ENCODE data around the gene NUTM1.
"Not testable (repeated sequence)": the region's sequence is repeated elsewhere in the genome, so short reads cannot be mapped to it uniquely, and the experiment has no call there.

Gene NUTM1

DNA sequence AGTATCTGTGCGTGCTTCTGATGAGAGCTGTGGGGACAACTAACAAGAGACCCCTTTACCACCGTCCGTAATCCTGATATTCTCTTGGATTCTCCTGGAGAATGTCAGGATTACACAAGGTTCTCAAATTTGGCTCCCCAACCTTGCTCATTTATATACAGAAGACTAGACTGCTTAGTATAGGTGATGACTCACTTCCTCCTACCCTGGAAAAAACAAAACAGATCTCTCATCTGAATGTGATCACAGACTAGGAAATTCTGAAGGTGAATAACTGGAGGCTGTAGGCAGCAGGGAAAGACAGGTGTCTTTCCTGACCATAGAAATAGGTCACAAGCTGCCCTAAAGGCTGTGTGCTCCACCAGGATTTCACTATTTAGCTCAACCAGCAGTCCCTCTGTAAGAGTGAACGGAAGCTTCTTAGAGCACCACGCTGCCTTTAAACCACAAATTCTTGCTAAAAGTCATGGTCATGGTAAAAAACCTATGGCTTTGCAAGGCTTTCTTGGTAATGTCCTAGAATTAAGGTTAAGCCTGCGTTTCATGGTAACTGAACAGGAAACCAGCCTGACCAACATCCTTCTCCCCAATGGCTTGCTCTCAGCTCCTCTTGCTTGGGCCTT, 54.6 kb downstream of the NUTM1 start:
- H3K4me1 ChIP-seq (ENCODE audit: control insufficient read depth, insufficient read depth, low read length); POLR2A ChIA-PET; CTCF ChIA-PET; H3K27ac ChIP-seq (ENCODE audit: extremely low read depth, low read depth, low read length); H3K9me3 ChIP-seq (ENCODE audit: control insufficient read depth, insufficient read depth, low read depth, low read length); H3K4me3 ChIP-seq (ENCODE audit: low read depth, low read length); H3K36me3 ChIP-seq (ENCODE audit: control insufficient read depth in 2 of 2, insufficient read depth in 1 of 2, low read length in 2 of 2): not testable (repeated sequence)

DNA sequence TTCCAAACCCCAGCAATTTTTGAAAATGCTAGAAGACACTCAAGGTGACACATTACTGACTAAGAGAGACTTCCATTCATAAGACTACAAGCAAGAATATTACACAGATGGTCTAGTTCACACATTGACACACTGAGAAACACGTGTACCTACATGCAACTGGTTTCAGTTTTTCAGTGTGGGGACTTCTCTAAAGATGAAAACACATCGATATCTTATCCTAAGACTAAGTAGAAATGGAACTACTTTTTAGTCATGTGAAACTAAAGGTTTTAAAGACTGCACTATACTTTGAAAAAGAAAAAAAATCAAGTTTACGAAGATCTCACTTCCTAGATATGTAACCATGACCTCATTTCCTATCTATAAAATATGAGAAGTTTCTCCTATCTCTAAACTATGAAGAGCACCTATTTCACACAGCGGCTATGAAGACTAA, 60.1 kb downstream of the NUTM1 start:
- H3K36me3 ChIP-seq (ENCODE audit: control insufficient read depth in 2 of 2, insufficient read depth in 1 of 2, low read length in 2 of 2); H3K9me3 ChIP-seq (ENCODE audit: control insufficient read depth, insufficient read depth, low read depth, low read length); H3K4me1 ChIP-seq (ENCODE audit: control insufficient read depth, insufficient read depth, low read length); POLR2A ChIA-PET; H3K4me3 ChIP-seq (ENCODE audit: low read depth, low read length); CTCF ChIA-PET; H3K27ac ChIP-seq (ENCODE audit: extremely low read depth, low read depth, low read length): not testable (repeated sequence)

DNA sequence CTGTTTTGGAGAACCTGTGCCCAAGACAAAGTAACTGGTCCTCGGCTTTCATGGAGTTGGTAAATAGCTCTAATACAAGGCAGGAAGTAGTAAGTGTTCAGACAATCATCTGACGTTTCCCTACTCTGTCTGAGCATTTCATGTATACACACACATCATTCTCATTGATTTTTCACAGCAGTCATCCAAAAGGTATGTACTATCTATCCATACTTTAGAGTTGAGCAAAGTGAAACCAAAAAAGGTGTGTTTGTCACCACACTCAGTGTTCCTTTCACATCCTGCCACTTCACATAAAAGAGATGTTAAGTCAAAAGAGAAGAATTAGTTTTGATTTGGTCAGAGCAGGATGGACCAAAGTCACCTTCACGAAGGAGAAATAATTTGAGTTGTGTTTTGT, 60.8 kb downstream of the NUTM1 start:
- H3K4me3 ChIP-seq (ENCODE audit: low read depth, low read length); H3K27ac ChIP-seq (ENCODE audit: extremely low read depth, low read depth, low read length); H3K36me3 ChIP-seq (ENCODE audit: control insufficient read depth in 2 of 2, insufficient read depth in 1 of 2, low read length in 2 of 2); POLR2A ChIA-PET; CTCF ChIA-PET; H3K9me3 ChIP-seq (ENCODE audit: control insufficient read depth, insufficient read depth, low read depth, low read length); H3K4me1 ChIP-seq (ENCODE audit: control insufficient read depth, insufficient read depth, low read length): not testable (repeated sequence)
